Esophagus muscularis mucosa (tissue), 3 donors: ENCODE results near the gene GUCY1B1.

Experiments used
- CTCF ChIP-seq, 3 experiments: fragments of 200-600 bp in 2 of 3; fragments of 450-650 bp in 1 of 3; sonication (generic) in 2 of 3; IDR thresholded peaks; one replicate each; pipeline ENCODE4 v1.5.1; 2017 to 2019; ENCODE audit warnings: antibody characterized with exemption in 3 of 3, mild to moderate bottlenecking in 2 of 3, moderate library complexity in 1 of 3
- POLR2A ChIP-seq: fragments of 450-650 bp; IDR thresholded peaks from one replicate; pipeline ENCODE4 v1.6.1; 2017; ENCODE audit warnings: antibody characterized with exemption, moderate library complexity, mild to moderate bottlenecking, low read depth
- POLR2AphosphoS5 ChIP-seq, 2 donors: sonication (generic); formaldehyde crosslinking; IDR thresholded peaks; one replicate each; pipeline ENCODE4 v1.6.1; 2017; ENCODE audit warnings: antibody characterized with exemption in 2 of 2

GRCh38 chr4:155735496-155735895, 23.3 kb upstream of the GUCY1B1 start:
- TF ChIP-seq CTCF (IDR thresholded peaks at IDR 0.05) (no peak), POLR2A (no peak), POLR2AphosphoS5 (IDR thresholded peaks at IDR 0.05) (no peak)
